GM12878 (cell line): Measurements from ENCODE around the gene IL23R. TPM values are rescaled to one million over a fixed set of nuclear protein-coding genes. Genes with fewer than 3 reads are reported as not detected.

Experiments used
- ATAC-seq: fragments of 200-7000 bp; cut with Tn5 transposase; 3 replicates; pipeline ENCODE4 v1.9.1; 2020; ENCODE audit warnings: mild to moderate bottlenecking, moderate library complexity
- BruUV-seq: library from RNA; stranded (reverse); fragments of 400-500 nt; replicated peaks from 2 replicates; lab custom pipeline; 2021; lab: Mats Ljungman, UMichigan
- CTCF ChIA-PET: fragments of 300-600 bp; sonication (Branson Sonifier 250); formaldehyde crosslinking; extraction: SDS; loops from one replicate; lab custom pipeline; 2021; ENCODE audit warnings: inconsistent platforms; lab: Yijun Ruan, JAX
- POLR2A ChIA-PET: fragments of 350-600 bp; formaldehyde crosslinking; extraction: SDS; loops from one replicate; lab custom pipeline; 2021; ENCODE audit warnings: inconsistent platforms; lab: Charles Lee
- RAD21 ChIA-PET: fragments of 300-600 bp; sonication (Branson Sonifier 250); formaldehyde crosslinking; loops from one replicate; lab custom pipeline; 2023; ENCODE audit warnings: antibody characterized with exemption; ENCODE audit not compliant: unreplicated experiment; lab: Charles Lee
- SMC1A ChIA-PET: fragments of 300-600 bp; sonication (Branson Sonifier 250); formaldehyde crosslinking; loops from one replicate; lab custom pipeline; 2023; ENCODE audit not compliant: unreplicated experiment, uncharacterized antibody; lab: Charles Lee
- DNase-seq: peaks from one replicate; pipeline ENCODE4 v3.0.0-alpha.2; 2011; ENCODE audit warnings: low read depth, low spot score
- FAIRE-seq: peaks from 3 replicates; lab custom pipeline; 2011; peaks lifted over from hg19 to GRCh38; lab: Jason Lieb, UNC
- H2AFZ ChIP-seq: 2 replicates; pipeline ENCODE4 v1.6.0; 2011; ENCODE audit warnings: low read depth, low read length, control low read depth; ENCODE audit not compliant: control insufficient read depth
- H3K27ac ChIP-seq: 2 replicates; pipeline ENCODE4 v1.5.1; 2011; ENCODE audit warnings: control low read depth; ENCODE audit not compliant: control insufficient read depth, insufficient read depth
- H3K27me3 ChIP-seq, 2 experiments: replicated peaks in 1 of 2; 2 replicates each; pipeline versions ENCODE4 v1.6.0 to v1.6.1; 2011; ENCODE audit warnings: low read length in 1 of 2; ENCODE audit not compliant: control insufficient read depth in 2 of 2, insufficient read depth in 2 of 2
- H3K36me3 ChIP-seq, 2 experiments: 2 replicates each; pipeline ENCODE4 v1.5.1; 2011; ENCODE audit warnings: low read length in 1 of 2; ENCODE audit not compliant: control insufficient read depth in 2 of 2, insufficient read depth in 2 of 2
- H3K4me1 ChIP-seq: 2 replicates; pipeline ENCODE4 v1.6.1; 2011; ENCODE audit warnings: mild to moderate bottlenecking, low read length, moderate library complexity, mixed read lengths; ENCODE audit not compliant: control insufficient read depth, insufficient read depth
- H3K4me2 ChIP-seq: 2 replicates; pipeline ENCODE4 v1.6.0; 2011; ENCODE audit warnings: control low read depth; ENCODE audit not compliant: control insufficient read depth, insufficient read depth
- H3K4me3 ChIP-seq: fragments of 200-600 bp; sonication (generic); 2 replicates; pipeline ENCODE4 v1.5.1; 2016
- H3K79me2 ChIP-seq: 2 replicates; pipeline ENCODE4 v1.6.0; 2011; ENCODE audit warnings: low read length; ENCODE audit not compliant: control insufficient read depth, insufficient read depth
- H3K9ac ChIP-seq: 2 replicates; pipeline ENCODE4 v1.8.0; 2011; ENCODE audit warnings: low read length, control low read depth, mixed read lengths; ENCODE audit not compliant: control insufficient read depth, insufficient read depth
- H3K9me3 ChIP-seq: replicated peaks from 3 replicates; pipeline ENCODE4 v1.5.1; 2011; ENCODE audit warnings: mild to moderate bottlenecking, low read length; ENCODE audit not compliant: control insufficient read depth, insufficient read depth
- H4K20me1 ChIP-seq: 2 replicates; pipeline ENCODE4 v1.6.0; 2011; ENCODE audit not compliant: control insufficient read depth, insufficient read depth
- CHD2 ChIP-seq: IDR thresholded peaks from 2 replicates; pipeline ENCODE4 v1.6.1; 2011; ENCODE audit warnings: low read depth, low read length, improper control_type of control experiment, borderline replicate concordance
- ETV6 ChIP-seq, 2 experiments: fragments of 450-650 bp in 1 of 2; IDR thresholded peaks in 1 of 2; conservative IDR thresholded peaks in 1 of 2; 2 replicates each; pipeline ENCODE4 v1.6.1; 2014; ENCODE audit warnings: antibody characterized with exemption in 1 of 2, borderline replicate concordance in 1 of 2, low read depth in 1 of 2, mild to moderate bottlenecking in 1 of 2, moderate library complexity in 1 of 2
- FOS ChIP-seq: IDR thresholded peaks from 3 replicates; pipeline ENCODE4 v1.6.1; 2011; ENCODE audit warnings: borderline replicate concordance; ENCODE audit not compliant: insufficient read length; ENCODE audit errors: extremely low read depth
- GATAD2B ChIP-seq: fragments of 450-650 bp; conservative IDR thresholded peaks from 2 replicates; pipeline ENCODE4 v1.6.1; 2017; ENCODE audit warnings: low read depth, mild to moderate bottlenecking, moderate library complexity
- IKZF1 ChIP-seq: fragments of 450-650 bp; conservative IDR thresholded peaks from 2 replicates; pipeline ENCODE4 v1.6.1; 2017; ENCODE audit warnings: antibody characterized with exemption, mild to moderate bottlenecking
- JUNB ChIP-seq: IDR thresholded peaks from 2 replicates; pipeline ENCODE4 v1.6.1; 2016; ENCODE audit warnings: antibody characterized with exemption, mild to moderate bottlenecking
- LARP7 ChIP-seq: fragments of 450-650 bp; IDR thresholded peaks from 2 replicates; pipeline ENCODE4 v1.6.1; 2017; ENCODE audit warnings: mild to moderate bottlenecking
- NFIC ChIP-seq: IDR thresholded peaks from 2 replicates; pipeline ENCODE4 v1.6.1; 2012; ENCODE audit warnings: low read depth, mild to moderate bottlenecking, inconsistent platforms, low read length, moderate library complexity
- NFYB ChIP-seq: IDR thresholded peaks from 2 replicates; pipeline ENCODE4 v1.6.1; 2011; ENCODE audit warnings: low read depth, mild to moderate bottlenecking, low read length, improper control_type of control experiment, moderate library complexity; ENCODE audit not compliant: insufficient read depth
- POLR2AphosphoS2 ChIP-seq: IDR thresholded peaks from 2 replicates; pipeline ENCODE4 v1.6.1; 2011; ENCODE audit warnings: low read depth, mild to moderate bottlenecking, low read length, improper control_type of control experiment, moderate library complexity
- POLR2AphosphoS5 ChIP-seq: IDR thresholded peaks from 2 replicates; pipeline ENCODE4 v1.6.1; 2011; ENCODE audit warnings: mild to moderate bottlenecking, low read length, inconsistent platforms
- RAD51 ChIP-seq: fragments of 450-650 bp; IDR thresholded peaks from 2 replicates; pipeline ENCODE4 v1.6.1; 2016; ENCODE audit warnings: moderate library complexity, mild to moderate bottlenecking, inconsistent platforms
- RFX5 ChIP-seq: IDR thresholded peaks from 2 replicates; pipeline ENCODE4 v1.6.1; 2011; ENCODE audit warnings: low read depth, low read length, improper control_type of control experiment
- RUNX3 ChIP-seq: IDR thresholded peaks from 2 replicates; pipeline ENCODE4 v1.6.1; 2012; ENCODE audit warnings: low read length, inconsistent platforms
- SIN3A ChIP-seq: IDR thresholded peaks from 2 replicates; pipeline ENCODE4 v1.6.1; 2012; ENCODE audit warnings: low read depth, low read length, improper control_type of control experiment
- SMAD1 ChIP-seq: fragments of 450-650 bp; IDR thresholded peaks from 2 replicates; pipeline ENCODE4 v1.6.1; 2018; ENCODE audit warnings: mild to moderate bottlenecking, low read depth; ENCODE audit not compliant: partially characterized antibody
- SMARCA5 ChIP-seq: fragments of 450-650 bp; IDR thresholded peaks from 2 replicates; pipeline ENCODE4 v1.6.1; 2017; ENCODE audit warnings: mild to moderate bottlenecking
- SREBF2 ChIP-seq: IDR thresholded peaks from 2 replicates; pipeline ENCODE4 v1.6.1; 2012; ENCODE audit warnings: mild to moderate bottlenecking, low read length
- SUZ12 ChIP-seq: fragments of 200-600 bp; sonication (generic); IDR thresholded peaks from one replicate; pipeline ENCODE4 v1.6.1; 2018; ENCODE audit warnings: antibody characterized with exemption, mild to moderate bottlenecking; ENCODE audit not compliant: unreplicated experiment
- ZNF207 ChIP-seq: fragments of 450-650 bp; IDR thresholded peaks from 2 replicates; pipeline ENCODE4 v1.6.1; 2014; ENCODE audit warnings: antibody characterized with exemption, mild to moderate bottlenecking, borderline replicate concordance
- WGBS: methylation state at CpG from one replicate; pipeline ENCODE4 v1.1.6; 2016; ENCODE audit warnings: low lambda C conversion rate; ENCODE audit not compliant: insufficient replicate concordance, insufficient coverage; ENCODE audit errors: missing lambda C conversion rate; 5-methylcytosine and 5-hydroxymethylcytosine counted together
- in situ Hi-C: fragments of 300-500 bp; cut with MboI; formaldehyde crosslinking; loops from 9 replicates; pipeline ENCODE4 v1.14.3; 2018; ENCODE audit warnings: mixed read lengths
- intact Hi-C: fragments of 100-400 bp; cut with micrococcal nuclease; formaldehyde crosslinking; loops from one replicate; pipeline ENCODE4 v1.14.2; 2022; ENCODE audit not compliant: unreplicated experiment
- polyA plus RNA-seq, 11 experiments: library from polyadenylated mRNA; depleted of rRNA in 4 of 11; unstranded in 6 of 11; stranded (reverse) in 5 of 11; fragments of >200 nt; fragmentation: Nextera tagmentation in 4 of 11; fragmentation: Illumina TruSeq in 1 of 11; extraction: Ambion mirVana in 4 of 11; extraction: Trizol in 1 of 11; gene quantifications; 1 replicate in 1 of 11; 2 replicates in 10 of 11; pipeline versions ENCODE4 v1.2.1 to v1.2.3, GENCODE V29; 2011 to 2016; ENCODE audit warnings: inconsistent platforms in 2 of 11, missing spikeins in 2 of 11, low read depth in 1 of 11
- total RNA-seq, 4 experiments: library from RNA; depleted of rRNA in 3 of 4; stranded (reverse); fragments of >200 nt in 3 of 4; fragmentation: Illumina TruSeq in 1 of 4; extraction: Trizol in 1 of 4; gene quantifications; 2 replicates each; pipeline versions ENCODE4 v1.2.1 to v1.2.3, GENCODE V29; 2013 to 2021
- TF ChIP-seq, protein P1 (sequence below): fragments of 450-650 bp; formaldehyde crosslinking; IDR thresholded peaks from 2 replicates; pipeline ENCODE4 v1.4.0; 2020; ENCODE audit warnings: mild to moderate bottlenecking, moderate library complexity

Gene IL23R
- total and polyA plus RNA-seq, 10 of the 15 experiments (the other 5 are each of a cell fraction or from before 2014, with no cell fraction given), result 0.16 to 6.4 (median 0.59) TPM

GRCh38 chr1:67148516-67149178 lies 17.6 kb upstream of the IL23R start (continued):
- TF ChIP-seq ZNF207 (no peak), FOS (no peak), NFIC (no peak), RAD51 (peak; percentile 66), RUNX3 (no peak), NFYB (peak; percentile 59), IKZF1 (peak; percentile 28; the same call in 1 of the 2 replicates), POLR2AphosphoS2 (no peak), SIN3A (no peak), SMARCA5 (no peak)
- TF ChIP-seq, all 136 proteins: peak for 5

DNA sequence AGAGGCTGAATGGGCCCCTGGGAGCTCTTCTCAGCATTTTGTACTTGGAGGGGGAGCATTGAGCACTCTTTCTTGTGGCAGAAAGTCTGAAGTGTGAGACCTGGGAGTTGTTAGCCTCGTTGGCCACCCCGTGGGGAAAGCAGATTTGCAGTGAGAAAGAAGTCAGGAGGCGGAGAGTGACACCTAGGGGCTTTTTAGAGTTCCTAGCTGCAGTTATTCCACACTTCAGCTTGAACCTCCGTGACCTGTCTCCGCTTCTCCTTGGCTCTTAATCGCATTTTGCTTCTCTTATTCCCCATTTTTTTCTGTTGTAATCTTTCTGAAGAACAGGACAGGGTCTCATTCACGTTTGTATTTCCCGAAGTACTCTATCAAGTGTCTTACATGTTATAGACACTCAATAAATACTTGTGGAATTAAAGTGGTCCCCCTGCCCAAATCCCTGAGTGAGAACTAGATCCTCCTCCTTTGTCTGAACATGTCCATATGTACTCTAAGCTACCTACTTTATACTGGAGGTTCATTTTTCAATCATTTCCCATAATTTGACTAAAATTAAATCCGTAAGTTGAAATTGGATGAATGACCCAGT lies 17.0 kb upstream of the IL23R start:
- no peak overlapping the region for H3K9ac ChIP-seq
- FAIRE-seq, result peak; percentile 70
- 0 out of 2 replicates have a peak, but pooled peaks have one; percentile 57 for TF ChIP-seq GATAD2B
- no peak for TF ChIP-seq ETV6 (conservative IDR thresholded peaks at IDR 0.05 in 1 of 2, IDR thresholded peaks at IDR 0.05 in 1 of 2; ENCODE audit: borderline replicate concordance in 1 of 2, low read depth in 1 of 2)
- TF ChIP-seq SREBF2, result no peak
- TF ChIP-seq CHD2, result no peak
- no peak for TF ChIP-seq POLR2AphosphoS5
- no peak for TF ChIP-seq JUNB
- TF ChIP-seq, protein P1, sequence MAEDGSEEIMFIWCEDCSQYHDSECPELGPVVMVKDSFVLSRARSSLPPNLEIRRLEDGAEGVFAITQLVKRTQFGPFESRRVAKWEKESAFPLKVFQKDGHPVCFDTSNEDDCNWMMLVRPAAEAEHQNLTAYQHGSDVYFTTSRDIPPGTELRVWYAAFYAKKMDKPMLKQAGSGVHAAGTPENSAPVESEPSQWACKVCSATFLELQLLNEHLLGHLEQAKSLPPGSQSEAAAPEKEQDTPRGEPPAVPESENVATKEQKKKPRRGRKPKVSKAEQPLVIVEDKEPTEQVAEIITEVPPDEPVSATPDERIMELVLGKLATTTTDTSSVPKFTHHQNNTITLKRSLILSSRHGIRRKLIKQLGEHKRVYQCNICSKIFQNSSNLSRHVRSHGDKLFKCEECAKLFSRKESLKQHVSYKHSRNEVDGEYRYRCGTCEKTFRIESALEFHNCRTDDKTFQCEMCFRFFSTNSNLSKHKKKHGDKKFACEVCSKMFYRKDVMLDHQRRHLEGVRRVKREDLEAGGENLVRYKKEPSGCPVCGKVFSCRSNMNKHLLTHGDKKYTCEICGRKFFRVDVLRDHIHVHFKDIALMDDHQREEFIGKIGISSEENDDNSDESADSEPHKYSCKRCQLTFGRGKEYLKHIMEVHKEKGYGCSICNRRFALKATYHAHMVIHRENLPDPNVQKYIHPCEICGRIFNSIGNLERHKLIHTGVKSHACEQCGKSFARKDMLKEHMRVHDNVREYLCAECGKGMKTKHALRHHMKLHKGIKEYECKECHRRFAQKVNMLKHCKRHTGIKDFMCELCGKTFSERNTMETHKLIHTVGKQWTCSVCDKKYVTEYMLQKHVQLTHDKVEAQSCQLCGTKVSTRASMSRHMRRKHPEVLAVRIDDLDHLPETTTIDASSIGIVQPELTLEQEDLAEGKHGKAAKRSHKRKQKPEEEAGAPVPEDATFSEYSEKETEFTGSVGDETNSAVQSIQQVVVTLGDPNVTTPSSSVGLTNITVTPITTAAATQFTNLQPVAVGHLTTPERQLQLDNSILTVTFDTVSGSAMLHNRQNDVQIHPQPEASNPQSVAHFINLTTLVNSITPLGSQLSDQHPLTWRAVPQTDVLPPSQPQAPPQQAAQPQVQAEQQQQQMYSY (CRISPR knock-in tag), result no peak
- TF ChIP-seq LARP7, result no peak
- TF ChIP-seq SUZ12, result no peak
- no peak for TF ChIP-seq SMAD1
- TF ChIP-seq RFX5, result no peak

More for the DNA sequence above, 17.0 kb upstream of the IL23R start:
- no peaks in the 10 kb centered on the region for H4K20me1 ChIP-seq
- ATAC-seq, result peak; percentile 94
- intact Hi-C loops, result loop anchor here (1.0 to 10.0 kb wide), 4 partner anchors 97 to 384 kb away; partner anchors contain the start of gene SLC35D1
- no TSS peak for BruUV-seq
- SMC1A ChIA-PET, result interaction anchor here (0.6 to 7.8 kb wide), 51 partner anchors 13 to 875 kb away, joined by 3 to 212 read pairs (median 4); partner anchors contain the start of genes DNAI4, IL23R and MIER1
- H3K4me1 ChIP-seq, result no peaks in the 10 kb centered on the region
- POLR2A ChIA-PET, result interaction anchor here (0.6 to 1.7 kb wide), 5 partner anchors 18 to 283 kb away, joined by 3 to 6 read pairs (median 4); partner anchors contain the start of gene SLC35D1
- CTCF ChIA-PET, result interaction anchor here (0.7 to 7.0 kb wide), 57 partner anchors 8 to 645 kb away, joined by 3 to 193 read pairs (median 4); partner anchors contain the start of genes IL23R and SLC35D1
- no peak overlapping the region for H3K4me2 ChIP-seq
- peak; percentile 45 for DNase-seq
- H3K4me3 ChIP-seq, result no peak overlapping the region
- in situ Hi-C loops, result loop anchor here (5.0 kb wide), 2 partner anchors 157 to 387 kb away; no protein-coding TSS in a partner anchor
- peak overlapping the region; percentile 42 for H2AFZ ChIP-seq
- H3K36me3 ChIP-seq, result no peaks in the 10 kb centered on the region
- 19% methylated on average over 9 of the region's 9 CpGs for WGBS
- H3K27me3 ChIP-seq, result no peaks in the 10 kb centered on the region
- no peaks in the 10 kb centered on the region for H3K9me3 ChIP-seq
- no peaks in the 10 kb centered on the region for H3K79me2 ChIP-seq
- no peak overlapping the region for H3K27ac ChIP-seq
- RAD21 ChIA-PET, result interaction anchor here (0.6 to 4.0 kb wide), 33 partner anchors 10 to 392 kb away, joined by 3 to 102 read pairs (median 4); partner anchors contain the start of genes IL23R and SLC35D1
